PC-3 (cell line): Measurements from ENCODE around the gene CREB3L4. TPM values are rescaled to one million over a fixed set of nuclear protein-coding genes. Genes with fewer than 3 reads are reported as not detected.
A peak's percentile ranks its signal among the peaks of the same experiment; 100 is the strongest.

Source experiments
- ATAC-seq: fragments of 200-7000 bp; cut with Tn5 transposase; 2 replicates; pipeline ENCODE4 v1.9.1; 2020; ENCODE audit warnings: mild to moderate bottlenecking, moderate library complexity
- BruUV-seq: library from RNA; stranded (reverse); fragments of 400-500 nt; replicated peaks from 2 replicates; lab custom pipeline; 2021; lab: Mats Ljungman, UMichigan
- CTCF ChIA-PET: fragments of 300-600 bp; sonication (Branson Sonifier 250); formaldehyde crosslinking; loops from one replicate; lab custom pipeline; 2022; ENCODE audit warnings: antibody characterized with exemption; lab: Charles Lee
- POLR2A ChIA-PET: fragments of 300-600 bp; sonication (Branson Sonifier 250); formaldehyde crosslinking; loops from one replicate; lab custom pipeline; 2022; ENCODE audit warnings: antibody characterized with exemption; ENCODE audit not compliant: unreplicated experiment; lab: Charles Lee
- DNase-seq: peaks from one replicate; pipeline ENCODE4 v3.0.0-alpha.2; 2015
- H2AFZ ChIP-seq: fragments of 300-600 bp; sonication (generic); 2 replicates; pipeline ENCODE4 v1.6.0; 2016; ENCODE audit warnings: antibody characterized with exemption, low read length
- H3F3A ChIP-seq: fragments of 300-600 bp; sonication (generic); one replicate; pipeline ENCODE4 v1.6.0; 2017; ENCODE audit warnings: antibody characterized with exemption, low read length, control low read depth, mild to moderate bottlenecking; ENCODE audit not compliant: unreplicated experiment
- H3K27ac ChIP-seq: fragments of 300-600 bp; sonication (generic); 2 replicates; pipeline ENCODE4 v1.5.1; 2016; ENCODE audit warnings: mild to moderate bottlenecking, low read length
- H3K27me3 ChIP-seq: fragments of 300-600 bp; sonication (generic); 2 replicates; pipeline ENCODE4 v1.6.1; 2016; ENCODE audit warnings: low read length, mixed read lengths
- H3K36me3 ChIP-seq: fragments of 300-600 bp; sonication (generic); 2 replicates; pipeline ENCODE4 v1.6.1; 2016; ENCODE audit warnings: low read depth, mixed run types, low read length, mixed read lengths
- H3K4me1 ChIP-seq: fragments of 300-600 bp; sonication (generic); 2 replicates; pipeline ENCODE4 v1.5.1; 2016; ENCODE audit warnings: low read length; ENCODE audit not compliant: insufficient read depth
- H3K4me2 ChIP-seq: fragments of 300-600 bp; sonication (generic); 2 replicates; pipeline ENCODE4 v1.6.0; 2016; ENCODE audit warnings: low read length
- H3K4me3 ChIP-seq: fragments of 300-600 bp; sonication (generic); 2 replicates; pipeline ENCODE4 v1.5.1; 2016; ENCODE audit warnings: mild to moderate bottlenecking, low read length, mixed read lengths
- H3K79me2 ChIP-seq: fragments of 300-600 bp; sonication (generic); 2 replicates; pipeline ENCODE4 v1.6.1; 2017; ENCODE audit warnings: low read length, mixed read lengths
- H3K9ac ChIP-seq: fragments of 300-600 bp; sonication (generic); 2 replicates; pipeline ENCODE4 v1.6.0; 2016; ENCODE audit warnings: mild to moderate bottlenecking, low read length
- H3K9me2 ChIP-seq: fragments of 300-600 bp; sonication (generic); replicated peaks from 2 replicates; pipeline ENCODE4 v1.6.1; 2016; ENCODE audit warnings: mixed run types, low read length, mixed read lengths
- H3K9me3 ChIP-seq: fragments of 300-600 bp; sonication (generic); 2 replicates; pipeline ENCODE4 v1.6.1; 2016; ENCODE audit warnings: low read length, mixed read lengths
- H4K20me1 ChIP-seq: fragments of 300-600 bp; sonication (generic); 2 replicates; pipeline ENCODE4 v1.6.1; 2016; ENCODE audit warnings: low read length, mixed read lengths
- CTCF ChIP-seq: fragments of 300-600 bp; sonication (generic); conservative IDR thresholded peaks from 2 replicates; pipeline ENCODE4 v1.5.1; 2017; ENCODE audit warnings: antibody characterized with exemption, low read depth, mild to moderate bottlenecking, low read length
- EZH2 ChIP-seq: fragments of 300-600 bp; sonication (generic); IDR thresholded peaks from one replicate; pipeline ENCODE4 v1.6.1; 2017; ENCODE audit warnings: antibody characterized with exemption, mild to moderate bottlenecking, low read length; ENCODE audit not compliant: unreplicated experiment
- EZH2phosphoT487 ChIP-seq: fragments of 300-600 bp; sonication (generic); IDR thresholded peaks from 2 replicates; pipeline ENCODE4 v1.6.1; 2018; ENCODE audit warnings: mild to moderate bottlenecking, antibody characterized with exemption, low read length, borderline replicate concordance
- intact Hi-C: fragments of 100-400 bp; cut with micrococcal nuclease; formaldehyde crosslinking; loops from 2 replicates; pipeline ENCODE4 v1.9.0; 2023
- total RNA-seq: library from RNA; depleted of rRNA; stranded (reverse); fragments of >200 nt; gene quantifications from 2 replicates; pipeline ENCODE4 v1.2.3, GENCODE V29; 2014

The CREB3L4 gene
- total RNA-seq, 1 experiment from 2014 or later, result 28.7 TPM

GRCh38 chr1:153987621-153988020 lies 19.9 kb downstream of the CREB3L4 start:
- Histone ChIP-seq H3K9ac (no peak overlapping the region), H3K27me3 (no peaks in the 10 kb centered on the region), H4K20me1 (peaks cover 14% of the 10 kb centered on the region), H3K4me3 (no peak overlapping the region), H3K9me2 (no peaks in the 10 kb centered on the region), H3K36me3 (peaks cover 15% of the 10 kb centered on the region), H3F3A (peaks cover 12% of the 10 kb centered on the region), H2AFZ (peak overlapping the region; percentile 98), H3K79me2 (peaks cover 36% of the 10 kb centered on the region), H3K27ac (no peak overlapping the region), H3K4me1 (peaks cover 30% of the 10 kb centered on the region), H3K4me2 (peak overlapping the region; percentile 98; the same call in 1 of the 2 replicates), H3K9me3 (no peaks in the 10 kb centered on the region)
- no TSS peak for BruUV-seq
- ChIA-PET CTCF (interaction anchor here (0.6 to 1.9 kb wide), 8 partner anchors 10 to 324 kb away, joined by 3 to 19 read pairs (median 5); partner anchors contain the start of genes CREB3L4, DENND4B, JTB and SLC27A3), POLR2A (no interaction called here)
- intact Hi-C loops, result loop anchor here (2.0 kb wide), 2 partner anchors 65 to 311 kb away; partner anchors contain the start of gene GATAD2B
- TF ChIP-seq EZH2 (no peak), CTCF (no peak), EZH2phosphoT487 (no peak)
- DNase-seq (no peak), ATAC-seq (no peak)

- Histone ChIP-seq H3K27me3 (no peaks in the 10 kb centered on the region), H3K27ac (peak within 1 kb of the TSS; percentile 69), H3F3A (peaks cover 17% of the 10 kb centered on the region), H2AFZ (peak within 1 kb of the TSS; percentile 78), H3K36me3 (peaks cover 27% of the 10 kb centered on the region), H3K9me3 (no peaks in the 10 kb centered on the region), H3K9ac (peak within 1 kb of the TSS; percentile 95), H3K79me2 (peaks cover 28% of the 10 kb centered on the region), H3K9me2 (no peaks in the 10 kb centered on the region), H3K4me2 (peak within 1 kb of the TSS; percentile 83), H4K20me1 (peaks cover 17% of the 10 kb centered on the region), H3K4me1 (peaks cover 19% of the 10 kb centered on the region), H3K4me3 (peak within 1 kb of the TSS; percentile 94)
- ChIA-PET POLR2A (interaction anchor here (0.5 to 0.7 kb wide), 11 partner anchors 9 to 331 kb away, joined by 3 to 11 read pairs (median 5); partner anchors contain the start of genes CREB3L4, CRTC2 and JTB), CTCF (no interaction called here)
- intact Hi-C loops, result no loop called here
- no TSS peak for BruUV-seq
- ATAC-seq (peak; percentile 36), DNase-seq (peak; percentile 99)
- no peak for TF ChIP-seq EZH2
- no peak for TF ChIP-seq CTCF
- TF ChIP-seq EZH2phosphoT487, result no peak
Measured at GRCh38 chr1:153990468-153991150, 22.9 kb downstream of the CREB3L4 start, which contains the start of gene RPS27. Gene RPS27, plus strand, starts transcription at chr1:153990762. Its CDS starts 35 bp downstream, at chr1:153990797.
